Endothelial cell of umbilical vein (primary cell): Measurements from ENCODE around the gene ERMAP. TPM values are rescaled to one million over a fixed set of nuclear protein-coding genes. Genes with fewer than 3 reads are reported as not detected.
A peak's percentile ranks its signal among the peaks of the same experiment; 100 is the strongest.

Experiments
- BruUV-seq: library from RNA; stranded (reverse); fragments of 400-500 nt; replicated peaks from 2 replicates; lab custom pipeline; 2021; lab: Mats Ljungman, UMichigan
- CTCF ChIA-PET: fragments of 300-600, 350-600 bp; sonication (Branson Sonifier 250); formaldehyde crosslinking; loops from one replicate; lab custom pipeline; 2021; ENCODE audit warnings: antibody characterized with exemption, inconsistent platforms; lab: Charles Lee
- POLR2A ChIA-PET: fragments of 300-600, 350-600 bp; sonication (Branson Sonifier 250); formaldehyde crosslinking; loops from one replicate; lab custom pipeline; 2021; ENCODE audit warnings: antibody characterized with exemption, inconsistent platforms; lab: Charles Lee
- DNase-seq: peaks from one replicate; pipeline ENCODE4 v3.0.0-alpha.2; 2011; ENCODE audit warnings: low read depth, low spot score
- FAIRE-seq: peaks from 2 replicates; lab custom pipeline; 2011; peaks lifted over from hg19 to GRCh38; lab: Jason Lieb, UNC
- H2AFZ ChIP-seq: 2 replicates; pipeline ENCODE4 v1.6.0; 2012; ENCODE audit warnings: low read depth, low read length, control low read depth, inconsistent platforms
- H3K27ac ChIP-seq: 2 replicates; pipeline ENCODE4 v1.5.1; 2011; ENCODE audit warnings: low read depth, mild to moderate bottlenecking, control low read depth, low read length, moderate library complexity; ENCODE audit not compliant: insufficient read depth
- H3K27me3 ChIP-seq, 2 experiments: 2 replicates each; pipeline versions ENCODE4 v1.6.0 to v1.6.1; 2011; ENCODE audit warnings: low read length in 2 of 2, mixed read lengths in 1 of 2; ENCODE audit not compliant: control insufficient read depth in 2 of 2, insufficient read depth in 2 of 2
- H3K36me3 ChIP-seq, 2 experiments: 2 replicates in 1 of 2; 3 replicates in 1 of 2; pipeline ENCODE4 v1.5.1; 2011; ENCODE audit warnings: low read length in 2 of 2, mild to moderate bottlenecking in 1 of 2, moderate library complexity in 1 of 2; ENCODE audit not compliant: control insufficient read depth in 2 of 2, insufficient read depth in 2 of 2; ENCODE audit errors: extremely low read depth in 1 of 2
- H3K4me1 ChIP-seq: 3 replicates; pipeline ENCODE4 v1.5.1; 2011; ENCODE audit warnings: mild to moderate bottlenecking, low read length; ENCODE audit not compliant: control insufficient read depth, insufficient read depth; ENCODE audit errors: extremely low read depth
- H3K4me2 ChIP-seq: 2 replicates; pipeline ENCODE4 v1.6.1; 2011; ENCODE audit warnings: low read length, control low read depth, mixed read lengths; ENCODE audit not compliant: insufficient read depth
- H3K4me3 ChIP-seq, 3 experiments: fragments of 200-600 bp in 1 of 3; sonication (generic), shearing (Covaris generic) in 1 of 3; replicated peaks in 1 of 3; 2 replicates each; pipeline ENCODE4 v1.5.1; 2011 to 2016; ENCODE audit warnings: control low read depth in 3 of 3, low read length in 3 of 3, mild to moderate bottlenecking in 2 of 3, inconsistent platforms in 1 of 3, low read depth in 1 of 3, moderate library complexity in 1 of 3; ENCODE audit not compliant: insufficient read depth in 1 of 3
- H3K79me2 ChIP-seq: 2 replicates; pipeline ENCODE4 v1.6.0; 2012; ENCODE audit warnings: low read length, inconsistent platforms; ENCODE audit not compliant: control insufficient read depth, insufficient read depth
- H3K9ac ChIP-seq: replicated peaks from 2 replicates; pipeline ENCODE3; 2011; ENCODE audit warnings: low read length, control low read depth; ENCODE audit not compliant: insufficient read depth; ENCODE audit errors: extremely low read depth
- H3K9me1 ChIP-seq: replicated peaks from 3 replicates; pipeline ENCODE4 v1.6.0; 2011; ENCODE audit warnings: mild to moderate bottlenecking, low read length; ENCODE audit not compliant: control insufficient read depth, insufficient read depth; ENCODE audit errors: extremely low read depth
- H3K9me3 ChIP-seq: replicated peaks from 2 replicates; pipeline ENCODE4 v1.5.1; 2012; ENCODE audit warnings: low read length, inconsistent platforms; ENCODE audit not compliant: control insufficient read depth, insufficient read depth
- H4K20me1 ChIP-seq: replicated peaks from 2 replicates; pipeline ENCODE3; 2011; ENCODE audit warnings: mild to moderate bottlenecking, low read length; ENCODE audit not compliant: control insufficient read depth, insufficient read depth; ENCODE audit errors: extremely low read depth
- CTCF ChIP-seq, 2 donors: IDR thresholded peaks; 1 replicate in 1 of 2; 2 replicates in 1 of 2; pipeline ENCODE4 v1.5.1; 2011; ENCODE audit warnings: low read length in 2 of 2, mild to moderate bottlenecking in 2 of 2, moderate library complexity in 2 of 2, control low read depth in 1 of 2, inconsistent platforms in 1 of 2, low read depth in 1 of 2; ENCODE audit not compliant: insufficient read depth in 1 of 2; ENCODE audit errors: extremely low read depth in 1 of 2
- FOS ChIP-seq: IDR thresholded peaks from 2 replicates; pipeline ENCODE4 v1.6.1; 2011; ENCODE audit warnings: mild to moderate bottlenecking, low read length, moderate library complexity, borderline replicate concordance; ENCODE audit not compliant: insufficient read depth
- MYC ChIP-seq: IDR thresholded peaks from one replicate; pipeline ENCODE4 v1.6.1; 2011; ENCODE audit warnings: mild to moderate bottlenecking, low read depth, low read length
- POLR2A ChIP-seq: IDR thresholded peaks from 2 replicates; pipeline ENCODE4 v1.6.1; 2012; ENCODE audit warnings: low read depth, mild to moderate bottlenecking, control low read depth, low read length
- POLR2AphosphoS5 ChIP-seq: IDR thresholded peaks from 2 replicates; pipeline ENCODE4 v1.6.1; 2012; ENCODE audit warnings: low read depth, mild to moderate bottlenecking, control low read depth, low read length, moderate library complexity; ENCODE audit not compliant: insufficient read depth
- dilution Hi-C: fragments of 300-500 bp; cut with MboI; formaldehyde crosslinking; loops from one replicate; pipeline ENCODE4 v1.15.0; 2019; ENCODE audit warnings: low sequenced_read_pairs; ENCODE audit not compliant: extremely low pct_ligation_motif_present
- intact Hi-C: fragments of 100-400 bp; cut with micrococcal nuclease; formaldehyde crosslinking; loops from one replicate; pipeline ENCODE4 v1.10.0; 2022
- polyA plus RNA-seq, 4 experiments: library from polyadenylated mRNA; depleted of rRNA in 3 of 4; stranded (reverse) in 3 of 4; unstranded in 1 of 4; fragments of >200 nt; gene quantifications; 2 replicates each; pipeline versions ENCODE4 v1.2.1 to v1.2.3, GENCODE V29; 2011 to 2012; ENCODE audit warnings: missing spikeins in 1 of 4
- total RNA-seq: library from RNA; stranded (reverse); gene quantifications from 2 replicates; pipeline ENCODE4 v1.2.3, GENCODE V29; 2021

Gene ERMAP
- total and polyA plus RNA-seq, 2 donors (not counting 3 experiments of a cell fraction or from before 2014, with no cell fraction given) = 7.8 to 8.6 TPM

- CTCF ChIA-PET = interaction anchor here (1.3 kb wide), 1 partner anchor 8 kb away, joined by 3 read pairs; no protein-coding TSS in a partner anchor
- POLR2A ChIA-PET = no interaction called here
- dilution Hi-C loops = no loop called here
These were observed 48.8 kb upstream of the ERMAP start for GRCh38 chr1:42768172-42768571.

More at GRCh38 chr1:42768172-42768571, 48.8 kb upstream of the ERMAP start:
- H3K27me3 ChIP-seq = no peaks in the 10 kb centered on the region
- peak overlapping the region; percentile 22 to 91 (median 90) for H3K4me3 ChIP-seq
- no peak overlapping the region for H2AFZ ChIP-seq
- peaks cover 62% of the 10 kb centered on the region for H3K79me2 ChIP-seq
- peaks cover 20% of the 10 kb centered on the region for H3K4me1 ChIP-seq
- peak overlapping the region; percentile 83 for H3K9ac ChIP-seq
- intact Hi-C loops = loop anchor here (5.0 kb wide), 2 partner anchors 154 to 311 kb away; partner anchors contain the start of genes PPCS and ZMYND12
- TF ChIP-seq POLR2A (no peak), FOS (no peak), POLR2AphosphoS5 (no peak), MYC (no peak), CTCF (IDR thresholded peaks at IDR 0.05; ENCODE audit: extremely low read depth in 1 of 2, insufficient read depth in 1 of 2, low read depth in 1 of 2, low read length in 2 of 2) (no peak)
- no peaks in the 10 kb centered on the region for H3K9me3 ChIP-seq
- H3K4me2 ChIP-seq = peak overlapping the region; percentile 86
- BruUV-seq = no TSS peak
- H3K27ac ChIP-seq = no peak overlapping the region
- no peaks in the 10 kb centered on the region for H3K9me1 ChIP-seq
- no peaks in the 10 kb centered on the region for H3K36me3 ChIP-seq
- DNase-seq (no peak), FAIRE-seq (no peak)
- H4K20me1 ChIP-seq = no peaks in the 10 kb centered on the region
